ENCODE results near the gene CDH22.

The CDH22 gene

DNA sequence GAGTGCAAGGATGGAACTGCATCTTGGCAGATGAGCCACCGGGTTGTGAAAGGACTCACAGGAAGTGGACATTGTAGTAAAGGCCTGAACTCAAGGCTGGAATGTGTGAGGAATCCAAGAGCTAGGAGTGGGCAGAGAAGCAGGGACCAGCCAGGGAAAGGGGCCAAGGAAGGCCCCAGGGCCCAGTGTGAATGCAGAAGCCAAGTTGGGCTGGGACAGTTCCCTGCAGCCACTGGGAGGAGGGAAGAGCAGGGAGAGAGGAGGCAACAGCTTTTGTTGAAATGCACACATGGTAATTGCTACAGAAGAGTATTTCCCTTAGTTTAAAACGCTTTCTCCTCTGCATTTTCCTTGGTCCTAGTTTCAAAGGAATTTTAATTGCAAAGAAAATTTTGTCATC, 34.6 kb downstream of the CDH22 start:
- no peak for DNase-seq (ENCODE audit: insufficient read length, low spot score)
- no peak for FAIRE-seq
- TF ChIP-seq, protein P1, sequence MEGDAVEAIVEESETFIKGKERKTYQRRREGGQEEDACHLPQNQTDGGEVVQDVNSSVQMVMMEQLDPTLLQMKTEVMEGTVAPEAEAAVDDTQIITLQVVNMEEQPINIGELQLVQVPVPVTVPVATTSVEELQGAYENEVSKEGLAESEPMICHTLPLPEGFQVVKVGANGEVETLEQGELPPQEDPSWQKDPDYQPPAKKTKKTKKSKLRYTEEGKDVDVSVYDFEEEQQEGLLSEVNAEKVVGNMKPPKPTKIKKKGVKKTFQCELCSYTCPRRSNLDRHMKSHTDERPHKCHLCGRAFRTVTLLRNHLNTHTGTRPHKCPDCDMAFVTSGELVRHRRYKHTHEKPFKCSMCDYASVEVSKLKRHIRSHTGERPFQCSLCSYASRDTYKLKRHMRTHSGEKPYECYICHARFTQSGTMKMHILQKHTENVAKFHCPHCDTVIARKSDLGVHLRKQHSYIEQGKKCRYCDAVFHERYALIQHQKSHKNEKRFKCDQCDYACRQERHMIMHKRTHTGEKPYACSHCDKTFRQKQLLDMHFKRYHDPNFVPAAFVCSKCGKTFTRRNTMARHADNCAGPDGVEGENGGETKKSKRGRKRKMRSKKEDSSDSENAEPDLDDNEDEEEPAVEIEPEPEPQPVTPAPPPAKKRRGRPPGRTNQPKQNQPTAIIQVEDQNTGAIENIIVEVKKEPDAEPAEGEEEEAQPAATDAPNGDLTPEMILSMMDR (IDR thresholded peaks at IDR 0.05; ENCODE audit: insufficient read depth, missing control alignments): no peak

DNA sequence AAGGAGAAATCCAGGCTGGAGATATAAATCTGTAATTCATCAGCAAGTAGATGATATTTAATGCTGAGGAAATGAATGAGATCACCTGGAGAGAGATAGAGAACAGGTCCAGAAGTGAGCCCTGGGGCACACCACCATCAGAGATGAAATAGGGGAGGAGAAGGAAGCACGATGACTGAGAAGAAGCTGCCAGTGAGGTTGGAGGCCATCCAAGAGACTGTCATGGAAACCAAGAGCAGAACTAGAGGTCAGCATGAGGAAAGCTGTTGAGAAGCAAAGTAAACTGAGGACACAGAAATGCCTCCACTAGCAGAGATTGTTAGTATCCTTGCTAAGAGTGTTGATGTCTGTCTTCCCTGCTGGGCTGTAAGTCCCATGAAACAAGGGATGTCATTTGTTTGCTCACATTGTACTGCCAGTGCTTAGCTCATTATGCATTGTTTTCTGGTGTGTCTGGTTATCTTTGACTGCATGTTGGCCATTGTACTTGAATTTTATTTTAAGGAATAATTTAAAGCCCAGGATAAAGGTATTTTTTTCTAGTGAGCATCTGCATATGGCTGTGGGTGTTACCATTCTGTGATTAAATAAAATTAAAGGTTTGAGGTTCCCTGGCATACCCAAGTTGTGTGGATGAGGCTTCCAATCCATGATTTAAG, 35.8 kb downstream of the CDH22 start:
- FAIRE-seq: no peak
- no peak for DNase-seq (ENCODE audit: insufficient read length, low spot score)
- TF ChIP-seq, protein P1 (IDR thresholded peaks at IDR 0.05; ENCODE audit: insufficient read depth, missing control alignments): no peak

DNA sequence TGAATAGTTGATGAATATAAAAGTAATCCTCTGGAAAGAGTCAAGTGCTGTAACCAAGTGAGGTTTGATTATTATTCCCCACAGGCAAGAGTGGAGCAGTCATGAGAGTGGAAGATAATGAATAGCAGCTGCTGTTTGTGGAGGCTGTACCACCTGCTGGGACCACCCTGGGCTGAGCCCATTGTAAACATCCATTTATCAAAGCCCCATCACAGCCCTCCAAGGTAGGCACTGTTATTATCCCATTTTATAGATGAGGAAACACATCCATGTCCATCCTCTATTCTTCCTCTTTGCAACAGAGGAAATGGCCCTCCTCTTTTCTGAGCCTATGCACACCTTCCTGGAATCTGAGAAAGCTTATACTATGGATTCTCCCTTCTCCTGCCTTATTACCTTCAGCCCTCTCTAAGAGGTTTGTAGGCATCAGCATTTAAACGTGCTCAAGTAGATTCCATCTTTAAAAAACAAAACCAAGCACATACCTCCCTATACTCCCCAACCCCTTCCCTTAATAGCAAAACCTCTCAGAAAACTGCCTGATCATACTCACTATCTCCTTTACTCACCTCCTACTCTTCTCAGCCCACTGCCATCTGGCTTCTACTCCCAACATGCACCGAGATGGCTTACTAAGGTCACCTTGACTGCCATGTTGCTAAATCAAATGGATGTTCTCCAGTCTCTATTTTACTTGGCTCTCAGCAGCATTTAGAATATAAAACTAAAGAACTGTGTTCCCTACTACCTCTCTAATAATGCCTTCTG, 37.1 kb downstream of the CDH22 start:
- DNase-seq (ENCODE audit: insufficient read length, low spot score) (no peak), FAIRE-seq (no peak)
- TF ChIP-seq, protein P1 (IDR thresholded peaks at IDR 0.05; ENCODE audit: insufficient read depth, missing control alignments): no peak

DNA sequence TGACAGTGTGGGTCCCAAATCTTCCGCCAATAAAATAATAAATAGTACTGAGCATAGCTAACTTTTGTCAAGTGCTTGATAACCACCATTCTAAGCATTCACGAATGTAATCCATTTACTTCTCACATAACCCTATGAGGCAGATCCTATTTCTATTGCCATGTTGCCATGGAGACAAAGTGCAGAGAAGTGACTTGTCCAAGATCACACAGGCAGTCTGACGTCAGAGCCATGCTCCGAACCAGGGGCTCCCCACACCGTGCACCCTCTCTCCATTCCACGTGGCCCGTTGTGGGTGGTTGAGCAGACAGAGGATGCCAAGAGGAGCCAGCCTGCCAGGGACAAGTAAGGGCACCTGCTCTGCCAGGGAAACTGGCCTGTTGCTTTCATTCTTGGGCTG, 38.9 kb downstream of the CDH22 start:
- TF ChIP-seq, protein P1 (IDR thresholded peaks at IDR 0.05; ENCODE audit: insufficient read depth, missing control alignments): no peak
- DNase-seq (ENCODE audit: insufficient read length, low spot score): no peak
- no peak for FAIRE-seq

DNA sequence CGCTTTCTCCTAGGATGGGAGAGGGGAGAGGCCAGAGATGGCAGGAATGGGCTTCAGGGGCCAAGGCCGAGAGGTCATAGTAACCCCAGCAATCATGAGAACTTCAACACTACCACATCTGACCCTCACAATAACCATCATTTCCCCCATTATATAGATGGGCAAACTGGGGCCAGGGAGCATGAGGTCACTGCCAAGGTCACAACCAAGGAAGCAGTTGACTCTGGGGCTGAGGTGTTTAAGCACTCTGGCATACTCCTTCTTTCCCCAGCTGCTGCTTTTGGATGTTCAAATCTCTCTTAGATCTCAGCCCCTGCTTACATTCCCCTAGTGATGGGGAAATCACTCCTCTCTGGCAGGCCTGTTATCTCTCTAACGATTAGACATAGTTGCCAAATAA, 39.6 kb downstream of the CDH22 start:
- no peak for FAIRE-seq
- DNase-seq (ENCODE audit: insufficient read length, low spot score): no peak
- TF ChIP-seq, protein P1 (IDR thresholded peaks at IDR 0.05; ENCODE audit: insufficient read depth, missing control alignments): no peak

DNA sequence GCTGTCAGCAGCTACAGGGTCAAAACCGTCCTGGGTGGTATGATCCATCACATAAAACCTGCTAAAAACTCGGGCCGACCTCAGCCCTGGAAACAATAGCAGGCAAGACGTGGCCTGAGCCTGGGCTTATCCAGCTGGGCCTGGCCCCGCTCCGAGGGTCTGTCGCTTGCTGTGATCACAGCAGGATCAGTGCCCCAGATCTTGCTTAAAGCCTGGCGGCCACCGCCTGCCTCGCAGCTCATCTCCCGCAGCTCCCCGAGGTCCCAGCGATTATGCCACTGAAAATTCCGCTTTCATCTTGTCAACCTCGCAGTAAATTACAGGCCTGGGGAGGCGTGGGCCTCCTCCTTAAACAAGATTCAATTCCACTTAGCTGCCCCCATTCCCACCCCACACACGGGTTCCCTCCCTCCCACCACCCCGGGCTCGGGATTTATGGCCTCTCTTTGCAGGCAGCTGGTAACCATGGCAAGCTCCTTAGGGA, 40.1 kb downstream of the CDH22 start:
- TF ChIP-seq, protein P1 (IDR thresholded peaks at IDR 0.05; ENCODE audit: insufficient read depth, missing control alignments): no peak
- peak; percentile 46 for DNase-seq (ENCODE audit: insufficient read length, low spot score)
- no peak for FAIRE-seq
